H1 (cell line): ENCODE measurements around the gene DCAF12L1. TPM values are rescaled to one million over a fixed set of nuclear protein-coding genes. Genes with fewer than 3 reads are reported as not detected.

Source experiments
- BCL11A ChIP-seq, 2 experiments: IDR thresholded peaks; one replicate each; pipeline ENCODE4 v1.6.1; 2011; ENCODE audit warnings: low read depth in 2 of 2, low read length in 2 of 2, mild to moderate bottlenecking in 2 of 2
- CEBPB ChIP-seq: IDR thresholded peaks from 2 replicates; pipeline ENCODE4 v1.6.1; 2012; ENCODE audit warnings: low read depth, low read length
- POU5F1 ChIP-seq: IDR thresholded peaks from 2 replicates; pipeline ENCODE4 v1.6.1; 2011; ENCODE audit warnings: low read depth, mild to moderate bottlenecking, low read length, moderate library complexity
- SIRT6 ChIP-seq: IDR thresholded peaks from one replicate; pipeline ENCODE4 v1.7.1; 2012; ENCODE audit warnings: low read length, inconsistent platforms
- polyA plus RNA-seq, 7 experiments: library from polyadenylated mRNA; depleted of rRNA in 3 of 7; stranded (reverse) in 5 of 7; unstranded in 2 of 7; fragments of >200 nt in 5 of 7; fragments of 200-250 nt in 2 of 7; gene quantifications; 1 replicate in 5 of 7; 2 replicates in 1 of 7; 4 replicates in 1 of 7; pipeline versions ENCODE4 v1.2.1 to v1.2.3, GENCODE V29; 2011 to 2013; ENCODE audit warnings: missing spikeins in 2 of 7, mixed read lengths in 2 of 7
- total RNA-seq: library from RNA; stranded (reverse); fragmentation: NEBNext Ultra II Directional; extraction: Animal tissue kit (Norgen Biotek cat#: 25700); gene quantifications from 2 replicates; pipeline ENCODE4 v1.2.1, GENCODE V29; 2021
- TF ChIP-seq, protein P1 (sequence below): fragments of 300-600 bp; sonication (generic); IDR thresholded peaks from 2 replicates; pipeline ENCODE4 v1.7.1; 2012; ENCODE audit warnings: low read length, moderate library complexity, mild to moderate bottlenecking, inconsistent platforms; ENCODE audit not compliant: insufficient replicate concordance

Gene DCAF12L1
- total and polyA plus RNA-seq, 2 of the 8 experiments (the other 6 are each of a cell fraction or from before 2014, with no cell fraction given): 0.27 to 5.3 TPM

GRCh38 chrX:126509923-126510322 is 42.7 kb downstream of the DCAF12L1 start (continued):
- TF ChIP-seq, protein P1, sequence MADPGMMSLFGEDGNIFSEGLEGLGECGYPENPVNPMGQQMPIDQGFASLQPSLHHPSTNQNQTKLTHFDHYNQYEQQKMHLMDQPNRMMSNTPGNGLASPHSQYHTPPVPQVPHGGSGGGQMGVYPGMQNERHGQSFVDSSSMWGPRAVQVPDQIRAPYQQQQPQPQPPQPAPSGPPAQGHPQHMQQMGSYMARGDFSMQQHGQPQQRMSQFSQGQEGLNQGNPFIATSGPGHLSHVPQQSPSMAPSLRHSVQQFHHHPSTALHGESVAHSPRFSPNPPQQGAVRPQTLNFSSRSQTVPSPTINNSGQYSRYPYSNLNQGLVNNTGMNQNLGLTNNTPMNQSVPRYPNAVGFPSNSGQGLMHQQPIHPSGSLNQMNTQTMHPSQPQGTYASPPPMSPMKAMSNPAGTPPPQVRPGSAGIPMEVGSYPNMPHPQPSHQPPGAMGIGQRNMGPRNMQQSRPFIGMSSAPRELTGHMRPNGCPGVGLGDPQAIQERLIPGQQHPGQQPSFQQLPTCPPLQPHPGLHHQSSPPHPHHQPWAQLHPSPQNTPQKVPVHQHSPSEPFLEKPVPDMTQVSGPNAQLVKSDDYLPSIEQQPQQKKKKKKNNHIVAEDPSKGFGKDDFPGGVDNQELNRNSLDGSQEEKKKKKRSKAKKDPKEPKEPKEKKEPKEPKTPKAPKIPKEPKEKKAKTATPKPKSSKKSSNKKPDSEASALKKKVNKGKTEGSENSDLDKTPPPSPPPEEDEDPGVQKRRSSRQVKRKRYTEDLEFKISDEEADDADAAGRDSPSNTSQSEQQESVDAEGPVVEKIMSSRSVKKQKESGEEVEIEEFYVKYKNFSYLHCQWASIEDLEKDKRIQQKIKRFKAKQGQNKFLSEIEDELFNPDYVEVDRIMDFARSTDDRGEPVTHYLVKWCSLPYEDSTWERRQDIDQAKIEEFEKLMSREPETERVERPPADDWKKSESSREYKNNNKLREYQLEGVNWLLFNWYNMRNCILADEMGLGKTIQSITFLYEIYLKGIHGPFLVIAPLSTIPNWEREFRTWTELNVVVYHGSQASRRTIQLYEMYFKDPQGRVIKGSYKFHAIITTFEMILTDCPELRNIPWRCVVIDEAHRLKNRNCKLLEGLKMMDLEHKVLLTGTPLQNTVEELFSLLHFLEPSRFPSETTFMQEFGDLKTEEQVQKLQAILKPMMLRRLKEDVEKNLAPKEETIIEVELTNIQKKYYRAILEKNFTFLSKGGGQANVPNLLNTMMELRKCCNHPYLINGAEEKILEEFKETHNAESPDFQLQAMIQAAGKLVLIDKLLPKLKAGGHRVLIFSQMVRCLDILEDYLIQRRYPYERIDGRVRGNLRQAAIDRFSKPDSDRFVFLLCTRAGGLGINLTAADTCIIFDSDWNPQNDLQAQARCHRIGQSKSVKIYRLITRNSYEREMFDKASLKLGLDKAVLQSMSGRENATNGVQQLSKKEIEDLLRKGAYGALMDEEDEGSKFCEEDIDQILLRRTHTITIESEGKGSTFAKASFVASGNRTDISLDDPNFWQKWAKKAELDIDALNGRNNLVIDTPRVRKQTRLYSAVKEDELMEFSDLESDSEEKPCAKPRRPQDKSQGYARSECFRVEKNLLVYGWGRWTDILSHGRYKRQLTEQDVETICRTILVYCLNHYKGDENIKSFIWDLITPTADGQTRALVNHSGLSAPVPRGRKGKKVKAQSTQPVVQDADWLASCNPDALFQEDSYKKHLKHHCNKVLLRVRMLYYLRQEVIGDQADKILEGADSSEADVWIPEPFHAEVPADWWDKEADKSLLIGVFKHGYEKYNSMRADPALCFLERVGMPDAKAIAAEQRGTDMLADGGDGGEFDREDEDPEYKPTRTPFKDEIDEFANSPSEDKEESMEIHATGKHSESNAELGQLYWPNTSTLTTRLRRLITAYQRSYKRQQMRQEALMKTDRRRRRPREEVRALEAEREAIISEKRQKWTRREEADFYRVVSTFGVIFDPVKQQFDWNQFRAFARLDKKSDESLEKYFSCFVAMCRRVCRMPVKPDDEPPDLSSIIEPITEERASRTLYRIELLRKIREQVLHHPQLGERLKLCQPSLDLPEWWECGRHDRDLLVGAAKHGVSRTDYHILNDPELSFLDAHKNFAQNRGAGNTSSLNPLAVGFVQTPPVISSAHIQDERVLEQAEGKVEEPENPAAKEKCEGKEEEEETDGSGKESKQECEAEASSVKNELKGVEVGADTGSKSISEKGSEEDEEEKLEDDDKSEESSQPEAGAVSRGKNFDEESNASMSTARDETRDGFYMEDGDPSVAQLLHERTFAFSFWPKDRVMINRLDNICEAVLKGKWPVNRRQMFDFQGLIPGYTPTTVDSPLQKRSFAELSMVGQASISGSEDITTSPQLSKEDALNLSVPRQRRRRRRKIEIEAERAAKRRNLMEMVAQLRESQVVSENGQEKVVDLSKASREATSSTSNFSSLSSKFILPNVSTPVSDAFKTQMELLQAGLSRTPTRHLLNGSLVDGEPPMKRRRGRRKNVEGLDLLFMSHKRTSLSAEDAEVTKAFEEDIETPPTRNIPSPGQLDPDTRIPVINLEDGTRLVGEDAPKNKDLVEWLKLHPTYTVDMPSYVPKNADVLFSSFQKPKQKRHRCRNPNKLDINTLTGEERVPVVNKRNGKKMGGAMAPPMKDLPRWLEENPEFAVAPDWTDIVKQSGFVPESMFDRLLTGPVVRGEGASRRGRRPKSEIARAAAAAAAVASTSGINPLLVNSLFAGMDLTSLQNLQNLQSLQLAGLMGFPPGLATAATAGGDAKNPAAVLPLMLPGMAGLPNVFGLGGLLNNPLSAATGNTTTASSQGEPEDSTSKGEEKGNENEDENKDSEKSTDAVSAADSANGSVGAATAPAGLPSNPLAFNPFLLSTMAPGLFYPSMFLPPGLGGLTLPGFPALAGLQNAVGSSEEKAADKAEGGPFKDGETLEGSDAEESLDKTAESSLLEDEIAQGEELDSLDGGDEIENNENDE: no peak
- TF ChIP-seq BCL11A (IDR thresholded peaks at IDR 0.05; ENCODE audit: low read depth in 2 of 2, low read length in 2 of 2): no peak
- TF ChIP-seq SIRT6: no peak
- TF ChIP-seq CEBPB: no peak
- TF ChIP-seq POU5F1: no peak
